ENCODE results near the gene PPP2R3A.
"Not testable (repeated sequence)": the region's sequence is repeated elsewhere in the genome, so short reads cannot be mapped to it uniquely, and the experiment has no call there.

The PPP2R3A gene

GRCh38 chr3:136152963-136153362, 187.4 kb downstream of the PPP2R3A start:
- no peak for TF ChIP-seq CTCF (conservative IDR thresholded peaks at IDR 0.05; ENCODE audit: low read depth, low read length)
- H3K4me3 ChIP-seq (ENCODE audit: low read length), result no peak overlapping the region
- DNase-seq (ENCODE audit: low read depth), result no peak

GRCh38 chr3:136161516-136161915, 196.0 kb downstream of the PPP2R3A start:
- H3K4me3 ChIP-seq (ENCODE audit: low read length), result no peak overlapping the region
- DNase-seq (ENCODE audit: low read depth), result no peak
- no peak for TF ChIP-seq CTCF (conservative IDR thresholded peaks at IDR 0.05; ENCODE audit: low read depth, low read length)

- TF ChIP-seq CTCF (conservative IDR thresholded peaks at IDR 0.05; ENCODE audit: low read depth, low read length), result no peak
- DNase-seq (ENCODE audit: low read depth), result no peak
- H3K4me3 ChIP-seq (ENCODE audit: low read length), result no peak overlapping the region
Measured at GRCh38 chr3:136162322-136162721, 196.8 kb downstream of the PPP2R3A start.

- DNase-seq (ENCODE audit: low read depth); H3K4me3 ChIP-seq (ENCODE audit: low read length): not testable (repeated sequence)
Measured at GRCh38 chr3:136163607-136164006, 198.1 kb downstream of the PPP2R3A start.

- no peak overlapping the region for H3K4me3 ChIP-seq (ENCODE audit: low read length)
- no peak for DNase-seq (ENCODE audit: low read depth)
- TF ChIP-seq CTCF (conservative IDR thresholded peaks at IDR 0.05; ENCODE audit: low read depth, low read length), result no peak
Measured at GRCh38 chr3:136166507-136166906, 201.0 kb downstream of the PPP2R3A start.

- not testable (repeated sequence) for H3K4me3 ChIP-seq (ENCODE audit: low read length); DNase-seq (ENCODE audit: low read depth)
Measured at GRCh38 chr3:136168236-136168635, 202.7 kb downstream of the PPP2R3A start.

- no peak overlapping the region for H3K4me3 ChIP-seq (ENCODE audit: low read length)
- no peak for DNase-seq (ENCODE audit: low read depth)
- TF ChIP-seq CTCF (conservative IDR thresholded peaks at IDR 0.05; ENCODE audit: low read depth, low read length), result no peak
Measured at GRCh38 chr3:136171097-136171542, 205.6 kb downstream of the PPP2R3A start.

GRCh38 chr3:136173939-136174490, 208.5 kb downstream of the PPP2R3A start:
- no peak for TF ChIP-seq CTCF (conservative IDR thresholded peaks at IDR 0.05; ENCODE audit: low read depth, low read length)
- H3K4me3 ChIP-seq (ENCODE audit: low read length), result no peak overlapping the region
- DNase-seq (ENCODE audit: low read depth), result no peak

Measured in retinal pigment epithelial cell (primary cell).